Astrocyte (in vitro differentiated cells and primary cell): Measurements from ENCODE around the gene COQ5. TPM values are rescaled to one million over a fixed set of nuclear protein-coding genes. Genes with fewer than 3 reads are reported as not detected.

ENCODE experiments used
- DNase-seq: peaks from one replicate; pipeline ENCODE4 v3.0.0-alpha.2; 2010; ENCODE audit warnings: low read depth
- FAIRE-seq: peaks from 2 replicates; lab custom pipeline; 2011; peaks lifted over from hg19 to GRCh38; lab: Jason Lieb, UNC
- H2AFZ ChIP-seq: 2 replicates; pipeline ENCODE4 v1.6.0; 2012; ENCODE audit warnings: low read depth, low read length, inconsistent platforms
- H3K27ac ChIP-seq: 2 replicates; pipeline ENCODE4 v1.5.1; 2011; ENCODE audit warnings: low read depth, low read length, inconsistent platforms
- H3K27me3 ChIP-seq: 2 replicates; pipeline ENCODE4 v1.6.0; 2011; ENCODE audit warnings: low read length, inconsistent platforms; ENCODE audit not compliant: insufficient read depth
- H3K36me3 ChIP-seq: 2 replicates; pipeline ENCODE4 v1.5.1; 2011; ENCODE audit warnings: low read length, inconsistent platforms; ENCODE audit not compliant: insufficient read depth
- H3K4me1 ChIP-seq: 2 replicates; pipeline ENCODE4 v1.5.1; 2011; ENCODE audit warnings: low read length, inconsistent platforms; ENCODE audit not compliant: insufficient read depth
- H3K4me2 ChIP-seq: 2 replicates; pipeline ENCODE4 v1.6.0; 2012; ENCODE audit warnings: low read length, inconsistent platforms
- H3K4me3 ChIP-seq: 2 replicates; pipeline ENCODE4 v1.5.1; 2011; ENCODE audit warnings: low read depth, mild to moderate bottlenecking, low read length, inconsistent platforms; ENCODE audit not compliant: insufficient read depth
- H3K79me2 ChIP-seq: 2 replicates; pipeline ENCODE4 v1.6.0; 2012; ENCODE audit warnings: mild to moderate bottlenecking, low read length, inconsistent platforms; ENCODE audit not compliant: insufficient read depth
- H3K9ac ChIP-seq: 2 replicates; pipeline ENCODE4 v1.6.0; 2012; ENCODE audit warnings: mild to moderate bottlenecking, low read length, inconsistent platforms
- H3K9me3 ChIP-seq: 2 replicates; pipeline ENCODE4 v1.5.1; 2012; ENCODE audit warnings: low read depth, mild to moderate bottlenecking, low read length, inconsistent platforms; ENCODE audit not compliant: insufficient read depth
- H4K20me1 ChIP-seq: 2 replicates; pipeline ENCODE4 v1.6.0; 2012; ENCODE audit warnings: low read length, inconsistent platforms; ENCODE audit not compliant: insufficient read depth
- H3K27ac Mint-ChIP-seq: one replicate; pipeline ENCODE4 v1.8.0; 2021; ENCODE audit warnings: mild to moderate bottlenecking, mixed read lengths; ENCODE audit not compliant: unreplicated experiment
- H3K27me3 Mint-ChIP-seq: one replicate; pipeline ENCODE4 v1.8.0; 2021; ENCODE audit warnings: low read depth, mixed read lengths; ENCODE audit not compliant: unreplicated experiment
- H3K36me3 Mint-ChIP-seq: one replicate; pipeline ENCODE4 v1.8.0; 2021; ENCODE audit warnings: low read depth, mixed read lengths; ENCODE audit not compliant: unreplicated experiment
- H3K4me1 Mint-ChIP-seq: one replicate; pipeline ENCODE4 v1.8.0; 2021; ENCODE audit warnings: low read depth, mixed read lengths; ENCODE audit not compliant: unreplicated experiment
- H3K4me3 Mint-ChIP-seq: one replicate; pipeline ENCODE4 v1.8.0; 2021; ENCODE audit warnings: mild to moderate bottlenecking, moderate library complexity, mixed read lengths; ENCODE audit not compliant: unreplicated experiment
- H3K9me3 Mint-ChIP-seq: one replicate; pipeline ENCODE4 v1.8.0; 2021; ENCODE audit warnings: mild to moderate bottlenecking, mixed read lengths; ENCODE audit not compliant: unreplicated experiment
- CTCF ChIP-seq: IDR thresholded peaks from 2 replicates; pipeline ENCODE4 v1.5.1; 2011; ENCODE audit warnings: low read depth, mild to moderate bottlenecking, inconsistent platforms, low read length, moderate library complexity; ENCODE audit not compliant: insufficient read depth
- EZH2 ChIP-seq: IDR thresholded peaks from 2 replicates; pipeline ENCODE4 v1.6.1; 2012; ENCODE audit warnings: mild to moderate bottlenecking, low read length, inconsistent platforms; ENCODE audit not compliant: insufficient read depth
- total RNA-seq: library from RNA; stranded (reverse); gene quantifications from 2 replicates; pipeline ENCODE4 v1.2.1, GENCODE V29; 2021

COQ5 gene
- total RNA-seq, 1 donor from 2014 or later: 23.4 TPM

- FAIRE-seq (no peak), DNase-seq (no peak)
- Mint-ChIP-seq H3K4me3 (peak overlapping the region; percentile 65), H3K9me3 (no peaks in the 10 kb centered on the region), H3K27ac (peak overlapping the region; percentile 68), H3K27me3 (no peaks in the 10 kb centered on the region), H3K36me3 (no peaks in the 10 kb centered on the region), H3K4me1 (peaks cover 31% of the 10 kb centered on the region)
- Histone ChIP-seq H2AFZ (no peak overlapping the region), H4K20me1 (peaks cover 10% of the 10 kb centered on the region), H3K27me3 (no peaks in the 10 kb centered on the region), H3K79me2 (peaks cover 31% of the 10 kb centered on the region), H3K9me3 (no peaks in the 10 kb centered on the region), H3K27ac (no peak overlapping the region), H3K4me1 (peaks cover 8% of the 10 kb centered on the region), H3K4me3 (no peak overlapping the region), H3K9ac (no peak overlapping the region), H3K36me3 (no peaks in the 10 kb centered on the region), H3K4me2 (peak overlapping the region; percentile 62)
- TF ChIP-seq CTCF (no peak), EZH2 (no peak)
These were observed 54.9 kb downstream of the COQ5 start for GRCh38 chr12:120473807-120474615.

- DNase-seq (no peak), FAIRE-seq (no peak)
- TF ChIP-seq CTCF (no peak), EZH2 (no peak)
- Histone ChIP-seq H3K79me2 (peaks cover 46% of the 10 kb centered on the region), H3K4me1 (peaks cover 13% of the 10 kb centered on the region), H3K9ac (no peak overlapping the region), H3K9me3 (no peaks in the 10 kb centered on the region), H2AFZ (no peak overlapping the region), H4K20me1 (peaks cover 25% of the 10 kb centered on the region), H3K4me2 (no peak overlapping the region), H3K4me3 (no peak overlapping the region), H3K27ac (no peak overlapping the region), H3K36me3 (no peaks in the 10 kb centered on the region), H3K27me3 (no peaks in the 10 kb centered on the region)
- H3K36me3 Mint-ChIP-seq: peaks cover under 1% of the 10 kb centered on the region
- H3K27ac Mint-ChIP-seq: no peak overlapping the region
- no peak overlapping the region for H3K4me3 Mint-ChIP-seq
- no peaks in the 10 kb centered on the region for H3K27me3 Mint-ChIP-seq
- peaks cover 36% of the 10 kb centered on the region for H3K4me1 Mint-ChIP-seq
- H3K9me3 Mint-ChIP-seq: no peaks in the 10 kb centered on the region
These were observed 56.4 kb downstream of the COQ5 start for GRCh38 chr12:120472521-120472920.
